Upper lobe of left lung (tissue), 4 donors: ENCODE results near the gene LPCAT3.

Experiments used
- CTCF ChIP-seq, 6 experiments: fragments of 450-650 bp in 4 of 6; fragments of 200-600 bp in 2 of 6; sonication (generic) in 2 of 6; IDR thresholded peaks; one replicate each; pipeline ENCODE4 v1.5.1; 2016 to 2019; ENCODE audit warnings: antibody characterized with exemption in 6 of 6
- POLR2A ChIP-seq, 4 donors: fragments of 450-650 bp; IDR thresholded peaks; one replicate each; pipeline ENCODE4 v1.5.1; 2016 to 2017; ENCODE audit warnings: antibody characterized with exemption in 4 of 4, mild to moderate bottlenecking in 2 of 4

DNA sequence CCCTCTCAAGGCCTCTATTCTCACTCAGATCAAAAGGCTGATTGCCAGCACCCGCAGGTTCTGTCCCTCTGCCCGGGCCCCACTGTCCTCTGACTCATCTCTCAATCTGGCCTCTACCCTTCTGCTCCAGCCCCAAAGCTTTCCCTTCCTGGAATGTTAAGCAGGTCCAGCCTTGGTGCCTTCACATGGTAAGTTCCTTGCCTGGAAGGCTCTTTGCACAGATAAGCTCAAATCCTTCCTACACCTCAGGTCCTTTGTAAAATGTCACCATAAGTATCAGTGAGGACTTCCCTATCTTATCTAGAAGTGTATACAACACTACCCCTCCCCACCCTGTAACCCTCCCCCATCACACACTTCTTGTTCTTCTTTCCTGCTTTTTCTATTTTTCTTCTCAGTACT is 22.2 kb downstream of the LPCAT3 start:
- TF ChIP-seq CTCF (IDR thresholded peaks at IDR 0.05) = no peak
- no peak for TF ChIP-seq POLR2A (IDR thresholded peaks at IDR 0.05)
